Measurements from ENCODE around the gene CCDC183.

GRCh38 chr9:136762915-136763648 is 33.1 kb upstream of the CCDC183 start:
- TF ChIP-seq CTCF (IDR thresholded peaks at IDR 0.05) = no peak
- no peak for TF ChIP-seq POLR2A (IDR thresholded peaks at IDR 0.05)
- no peak for TF ChIP-seq EP300 (IDR thresholded peaks at IDR 0.05)
